NK-92 treated with Interleukin-12 subunit alpha and Interleukin-12 subunit beta, amount 100 ng/mL, for 24 hours (cell line): ENCODE data around the gene PLPPR3.

Experiments used
- DNase-seq: peaks from one replicate; lab custom pipeline; 2025; lab: John Stamatoyannopoulos, UW

Gene PLPPR3

GRCh38 chr19:810077-810855 is 11.5 kb downstream of the PLPPR3 start:
- DNase-seq = no peak

GRCh38 chr19:808423-808775 is 13.4 kb downstream of the PLPPR3 start:
- DNase-seq = no peak

- DNase-seq = no peak
These were observed 13.9 kb downstream of the PLPPR3 start for GRCh38 chr19:807627-808422.

- DNase-seq = no peak
These were observed 14.8 kb downstream of the PLPPR3 start for GRCh38 chr19:806815-807421.

GRCh38 chr19:805600-806550 is 15.9 kb downstream of the PLPPR3 start:
- DNase-seq = no peak

- no peak for DNase-seq
These were observed 16.6 kb downstream of the PLPPR3 start for GRCh38 chr19:805166-805551.

GRCh38 chr19:804419-805165 is 17.2 kb downstream of the PLPPR3 start:
- DNase-seq = no peak

- no peak for DNase-seq
These were observed 17.9 kb downstream of the PLPPR3 start for GRCh38 chr19:803686-804418.

GRCh38 chr19:803099-803561 is 18.6 kb downstream of the PLPPR3 start:
- DNase-seq = no peak

GRCh38 chr19:802498-803098 is 19.2 kb downstream of the PLPPR3 start:
- no peak for DNase-seq

GRCh38 chr19:801861-802497 is 19.8 kb downstream of the PLPPR3 start:
- DNase-seq = no peak

- no peak for DNase-seq
These were observed 20.5 kb downstream of the PLPPR3 start for GRCh38 chr19:801030-801860.

GRCh38 chr19:800360-801029 is 21.3 kb downstream of the PLPPR3 start:
- DNase-seq = no peak

GRCh38 chr19:799076-799881 is 22.5 kb downstream of the PLPPR3 start:
- no peak for DNase-seq

- DNase-seq = no peak
These were observed 23.2 kb downstream of the PLPPR3 start for GRCh38 chr19:798415-799075.
